Measurements from ENCODE around the gene ACP2.
"Not testable (repeated sequence)": the region's sequence is repeated elsewhere in the genome, so short reads cannot be mapped to it uniquely, and the experiment has no call there.

ACP2 gene

GRCh38 chr11:47202576-47202975 is 46.0 kb downstream of the ACP2 start:
- no peak for FAIRE-seq
- no peak for DNase-seq (ENCODE audit: insufficient read length, low spot score)
- TF ChIP-seq CTCF (IDR thresholded peaks at IDR 0.05; ENCODE audit: insufficient read depth, missing control alignments) = no peak

DNA sequence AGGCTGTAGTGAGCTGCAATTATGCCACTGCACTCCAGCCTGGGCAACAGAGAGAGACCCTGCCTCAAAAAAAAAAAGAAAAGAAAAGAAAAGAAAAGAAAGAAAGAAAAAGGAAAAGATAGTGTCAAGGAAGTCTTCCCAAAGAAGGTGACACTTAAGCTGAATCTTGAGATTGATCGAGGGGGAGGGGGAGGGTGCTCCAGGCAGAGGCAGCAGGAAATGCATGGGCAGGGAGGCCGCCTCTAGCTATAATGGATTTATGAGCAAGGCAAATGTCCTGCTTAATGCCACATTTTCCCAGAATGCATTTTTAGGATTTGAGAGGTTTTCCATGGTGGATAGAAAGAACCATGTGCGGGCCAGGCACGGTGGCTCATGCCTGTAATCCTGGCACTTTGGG is 47.6 kb downstream of the ACP2 start:
- FAIRE-seq (no peak), DNase-seq (ENCODE audit: insufficient read length, low spot score) (no peak)
- TF ChIP-seq CTCF (IDR thresholded peaks at IDR 0.05; ENCODE audit: insufficient read depth, missing control alignments) = no peak

DNA sequence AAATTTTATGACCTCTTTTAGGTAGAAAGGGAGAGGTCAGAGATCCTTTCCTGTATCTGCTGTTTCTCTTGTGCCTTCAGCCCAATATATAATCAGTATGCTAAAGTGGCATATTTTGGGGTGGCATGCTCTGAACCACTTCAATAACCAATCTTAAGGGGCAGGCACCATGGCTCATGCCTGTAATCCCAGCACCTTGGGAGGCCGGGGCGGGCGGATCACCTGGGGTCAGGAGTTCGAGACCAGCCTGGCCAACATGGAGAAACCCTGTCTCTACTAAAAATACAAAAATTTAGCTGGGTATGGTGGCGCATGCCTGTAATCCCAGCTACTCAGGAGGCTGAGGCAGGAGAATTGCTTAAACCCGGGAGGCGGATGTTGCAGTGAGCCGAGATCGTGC is 50.5 kb downstream of the ACP2 start:
- DNase-seq (ENCODE audit: insufficient read length, low spot score); FAIRE-seq: not testable (repeated sequence)

GRCh38 chr11:47192111-47192510 is 56.5 kb downstream of the ACP2 start:
- DNase-seq (ENCODE audit: insufficient read length, low spot score) = no peak
- FAIRE-seq = no peak
- TF ChIP-seq CTCF (IDR thresholded peaks at IDR 0.05; ENCODE audit: insufficient read depth, missing control alignments) = no peak

DNA sequence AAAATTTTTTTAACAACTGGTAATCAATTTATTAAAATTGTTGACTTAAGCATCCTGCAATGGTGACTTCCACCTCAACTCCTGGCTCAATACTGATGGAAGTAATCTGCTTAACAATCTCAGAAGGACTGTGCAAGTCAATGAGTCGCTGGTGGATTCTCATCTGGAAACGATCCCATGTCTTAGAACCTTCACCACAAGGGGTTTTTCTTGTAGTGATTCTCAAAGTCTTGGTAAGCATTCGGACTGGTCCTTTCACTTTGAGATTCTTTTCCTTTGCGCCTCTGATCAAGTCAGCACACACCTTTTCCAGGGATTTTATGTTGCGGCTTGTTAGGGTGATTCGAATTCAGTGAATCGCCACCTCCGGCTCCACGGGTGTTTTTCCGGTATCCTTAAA is 57.5 kb downstream of the ACP2 start:
- not testable (repeated sequence) for FAIRE-seq; DNase-seq (ENCODE audit: insufficient read length, low spot score)
